ENCODE results near the gene RUFY2.
A peak's percentile ranks its signal among the peaks of the same experiment; 100 is the strongest.

Gene RUFY2

GRCh38 chr10:68364101-68364886 is 42.8 kb downstream of the RUFY2 start:
- DNase-seq (ENCODE audit: low spot score) = no peak

- no peak for DNase-seq (ENCODE audit: low spot score)
Measured at GRCh38 chr10:68362590-68362989, 44.5 kb downstream of the RUFY2 start.

GRCh38 chr10:68359189-68359588 is 47.9 kb downstream of the RUFY2 start:
- DNase-seq (ENCODE audit: low spot score) = no peak

GRCh38 chr10:68353537-68353936 is 53.5 kb downstream of the RUFY2 start:
- no peak for DNase-seq (ENCODE audit: low spot score)

GRCh38 chr10:68348265-68348741 is 58.8 kb downstream of the RUFY2 start:
- peak; percentile 62 for DNase-seq (ENCODE audit: low spot score)

- DNase-seq (ENCODE audit: low spot score) = no peak
Measured at GRCh38 chr10:68346774-68347173, 60.3 kb downstream of the RUFY2 start.

- no peak for DNase-seq (ENCODE audit: low spot score)
Measured at GRCh38 chr10:68345621-68346020, 61.5 kb downstream of the RUFY2 start.

- DNase-seq (ENCODE audit: low spot score) = no peak
Measured at GRCh38 chr10:68342909-68343516, 64.1 kb downstream of the RUFY2 start.

- no peak for DNase-seq (ENCODE audit: low spot score)
Measured at GRCh38 chr10:68340358-68341080, 66.6 kb downstream of the RUFY2 start.

- no peak for DNase-seq (ENCODE audit: low spot score)
Measured at GRCh38 chr10:68336754-68337351, 70.2 kb downstream of the RUFY2 start.

- no peak for DNase-seq (ENCODE audit: low spot score)
Measured at GRCh38 chr10:68334672-68335467, 72.2 kb downstream of the RUFY2 start.

GRCh38 chr10:68333440-68334431 is 73.3 kb downstream of the RUFY2 start:
- DNase-seq (ENCODE audit: low spot score) = no peak

GRCh38 chr10:68333058-68333395 is 74.0 kb downstream of the RUFY2 start:
- no peak for DNase-seq (ENCODE audit: low spot score)

GRCh38 chr10:68332259-68333057 is 74.6 kb downstream of the RUFY2 start, which contains the start of gene PBLD:
TSS of gene PBLD (minus strand) at chr10:68332928. CDS start at chr10:68306844, 26,084 bp downstream.
- DNase-seq (ENCODE audit: low spot score) = peak; percentile 65

- DNase-seq (ENCODE audit: low spot score) = peak; percentile 98
Measured at GRCh38 chr10:68331455-68332258, 75.4 kb downstream of the RUFY2 start, which contains the start of gene HNRNPH3. TSS of gene HNRNPH3 (plus strand) at chr10:68332064. CDS start at chr10:68337222, 5,158 bp downstream.

GRCh38 chr10:68330852-68331454 is 76.1 kb downstream of the RUFY2 start:
- no peak for DNase-seq (ENCODE audit: low spot score)

- no peak for DNase-seq (ENCODE audit: low spot score)
Measured at GRCh38 chr10:68329506-68329861, 77.6 kb downstream of the RUFY2 start.
